GM18858 (cell line): ENCODE results near the gene VPREB3.
"Not testable (repeated sequence)": the region's sequence is repeated elsewhere in the genome, so short reads cannot be mapped to it uniquely, and the experiment has no call there.

Experiments
- ATAC-seq: cut with Tn5 transposase; IDR thresholded peaks from one replicate; pipeline ENCODE4 v1.9.1; 2021; ENCODE audit not compliant: unreplicated experiment

Gene VPREB3

GRCh38 chr22:23744485-23744884 is 9.7 kb downstream of the VPREB3 start:
- ATAC-seq, result no peak

DNA sequence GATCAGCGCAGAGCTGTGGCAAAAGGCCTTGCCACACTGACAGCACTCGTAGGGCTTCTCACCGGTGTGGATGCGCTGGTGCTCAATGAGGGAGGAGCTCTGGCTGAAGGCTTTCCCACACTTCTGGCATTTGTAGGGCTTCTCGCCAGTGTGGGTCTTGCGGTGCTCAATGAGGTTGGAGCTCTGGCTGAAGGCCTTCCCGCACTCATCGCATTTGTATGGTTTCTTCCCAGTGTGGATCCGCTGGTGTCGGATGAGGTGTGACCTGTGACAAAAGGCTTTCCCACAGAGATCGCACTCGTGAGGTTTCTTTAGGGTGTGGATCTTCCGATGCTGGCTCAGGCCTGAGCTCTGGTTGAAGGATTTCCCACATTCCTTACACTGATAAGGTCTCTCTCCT is 10.2 kb downstream of the VPREB3 start:
- ATAC-seq, result no peak

GRCh38 chr22:23743303-23743705 is 10.9 kb downstream of the VPREB3 start:
- no peak for ATAC-seq

DNA sequence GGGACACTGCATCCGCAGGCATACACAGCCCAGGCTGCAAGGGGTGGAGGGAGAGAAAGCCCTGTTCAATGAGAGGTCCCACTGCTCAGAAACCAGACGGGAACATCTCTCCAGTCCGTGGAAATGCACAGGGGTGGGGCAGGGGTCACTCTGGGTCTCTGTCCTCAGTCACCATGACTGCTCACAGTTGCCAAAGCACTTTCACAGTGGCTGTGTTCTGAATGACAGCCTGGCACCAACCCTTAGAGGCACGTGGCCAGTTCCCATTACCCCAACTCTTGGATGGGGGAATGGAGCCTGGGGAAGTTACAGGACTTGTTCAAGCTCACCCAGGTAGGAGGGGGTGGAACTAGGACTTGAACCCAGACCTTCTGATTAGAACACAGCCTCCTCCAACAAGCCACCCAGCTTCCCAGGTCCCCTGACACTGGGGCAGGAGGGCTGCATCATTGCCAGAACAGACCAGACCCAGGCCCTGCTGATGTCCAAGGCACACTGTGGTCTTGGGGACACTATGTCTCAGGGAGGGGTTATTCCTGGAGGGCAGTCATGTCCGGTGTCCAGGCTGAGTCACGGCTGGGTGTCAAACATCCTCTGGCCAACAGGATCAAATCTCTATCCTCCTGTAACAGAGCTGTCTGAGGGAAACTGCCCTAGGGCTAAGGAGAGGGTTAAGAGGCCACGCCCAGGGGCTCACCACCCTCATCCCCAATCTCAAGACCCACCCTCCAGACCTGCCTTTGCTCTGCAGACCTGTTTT is 11.5 kb downstream of the VPREB3 start:
- ATAC-seq, result no peak

DNA sequence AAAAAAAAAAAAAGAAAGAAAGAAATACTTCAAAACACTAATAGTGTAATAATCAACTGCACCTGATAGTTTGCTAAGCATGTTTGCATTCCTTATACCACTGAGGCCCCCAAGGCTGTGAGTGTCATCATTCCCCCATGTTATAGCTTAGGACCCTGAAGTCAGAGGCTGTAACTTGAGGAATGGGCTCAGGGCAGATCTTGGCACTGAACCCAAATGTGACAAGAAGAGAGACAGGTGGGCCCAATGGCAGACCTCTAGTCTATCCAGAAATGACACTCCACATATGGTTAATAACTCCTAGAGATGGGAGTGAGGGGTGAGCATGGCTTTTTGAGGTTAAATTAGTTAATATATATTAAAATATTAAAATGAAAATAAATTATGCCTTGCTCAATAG is 16.5 kb downstream of the VPREB3 start:
- ATAC-seq, result no peak

DNA sequence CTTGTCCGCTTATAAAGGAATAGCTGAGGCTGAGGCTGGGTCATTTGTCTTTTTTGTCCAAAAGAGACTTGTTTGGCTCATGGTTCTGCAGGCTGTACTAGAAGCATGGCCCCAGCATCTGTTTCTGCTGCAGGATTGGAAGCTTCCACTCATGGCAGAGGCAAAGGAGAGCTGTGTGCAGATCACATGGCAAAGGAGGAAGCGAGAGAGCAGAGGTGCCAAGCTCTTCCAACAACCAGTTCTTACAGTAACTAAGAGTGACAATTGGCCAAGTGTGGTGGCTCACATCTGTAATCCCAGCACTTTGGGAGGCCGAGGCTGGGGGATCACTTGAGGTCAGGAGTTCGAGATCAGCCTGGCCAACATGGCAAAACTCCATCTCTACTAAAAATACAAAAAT is 26.1 kb downstream of the VPREB3 start:
- ATAC-seq, result not testable (repeated sequence)

GRCh38 chr22:23722724-23723123 is 31.5 kb downstream of the VPREB3 start:
- no peak for ATAC-seq

- ATAC-seq, result no peak
Measured at GRCh38 chr22:23722160-23722559, 32.1 kb downstream of the VPREB3 start.

- no peak for ATAC-seq
Measured at GRCh38 chr22:23720855-23721254, 33.4 kb downstream of the VPREB3 start.

- ATAC-seq, result no peak
Measured at GRCh38 chr22:23718371-23719165, 35.7 kb downstream of the VPREB3 start.

- no peak for ATAC-seq
Measured at GRCh38 chr22:23716811-23717801, 37.1 kb downstream of the VPREB3 start.

DNA sequence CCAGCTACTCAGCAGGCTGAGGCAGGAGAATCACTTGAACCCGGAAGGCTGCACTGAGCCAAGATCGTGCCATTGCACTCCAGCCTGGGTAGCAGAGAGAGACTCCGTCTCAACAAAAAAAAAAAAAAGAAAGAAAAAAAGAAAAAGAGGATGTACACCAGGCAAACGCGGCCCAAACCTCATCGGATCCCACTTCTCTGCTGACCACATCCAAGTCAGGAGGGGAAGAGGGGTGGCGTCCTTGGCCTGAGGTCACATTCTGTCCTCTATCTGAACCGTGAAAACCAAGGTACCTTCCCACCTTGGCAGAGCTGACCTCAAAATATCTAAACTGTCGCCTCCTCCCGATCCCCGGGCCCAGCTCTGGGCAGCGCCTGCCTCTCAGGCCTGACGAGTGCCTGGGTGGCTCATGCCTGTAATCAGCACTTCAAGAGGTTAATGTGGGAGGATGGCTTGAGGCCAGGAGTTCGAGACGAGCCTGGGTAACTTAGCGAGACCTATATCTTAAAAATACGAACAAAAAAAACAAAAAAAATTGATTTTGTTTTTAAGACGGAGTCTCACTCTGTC is 38.3 kb downstream of the VPREB3 start:
- no peak for ATAC-seq

DNA sequence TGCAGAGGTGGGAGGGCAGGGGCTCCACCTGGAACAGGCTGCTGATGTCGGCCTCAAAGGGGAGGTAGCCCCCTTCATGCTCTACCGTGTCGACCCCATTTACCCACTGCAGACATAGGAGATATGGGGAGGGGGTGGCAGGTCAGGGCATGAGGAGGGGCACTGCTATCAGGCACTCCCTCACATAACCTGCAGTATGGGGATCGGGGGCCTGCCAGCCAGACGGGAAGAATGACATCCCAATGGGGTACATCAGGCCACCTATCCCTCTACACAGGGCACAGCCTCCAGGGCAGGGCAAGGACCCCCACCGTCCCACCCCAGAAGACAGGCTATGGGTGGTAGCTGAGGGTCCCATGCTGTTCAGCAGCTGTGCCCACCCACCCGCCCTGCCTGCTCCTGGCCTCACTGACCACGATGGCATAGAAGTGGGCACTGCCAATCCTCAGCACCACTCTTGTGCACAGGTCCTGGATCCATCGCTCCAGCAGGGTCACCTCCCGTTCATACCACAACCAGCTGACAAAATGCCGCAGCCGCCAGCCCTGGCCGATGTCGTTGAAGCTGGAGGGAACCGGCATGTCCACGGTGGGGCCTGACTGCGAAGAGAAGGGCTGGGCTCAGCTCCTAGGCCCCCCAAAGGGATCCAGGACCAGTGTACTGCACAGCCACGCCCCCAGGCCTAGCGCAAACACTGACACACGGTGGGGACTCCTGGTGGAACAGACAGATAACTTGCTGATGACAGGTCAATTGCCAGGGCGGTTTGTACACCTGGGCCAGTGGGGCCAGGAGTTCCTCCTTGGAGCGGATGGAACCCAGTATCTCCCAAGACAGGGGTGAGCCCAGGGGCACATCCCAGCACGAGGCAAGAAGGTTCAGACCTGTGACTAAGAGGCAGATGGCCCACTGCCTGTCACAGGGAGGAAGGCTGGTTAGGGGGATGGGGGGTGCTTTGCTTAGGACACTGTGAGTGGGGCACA is 39.3 kb downstream of the VPREB3 start:
- no peak for ATAC-seq

DNA sequence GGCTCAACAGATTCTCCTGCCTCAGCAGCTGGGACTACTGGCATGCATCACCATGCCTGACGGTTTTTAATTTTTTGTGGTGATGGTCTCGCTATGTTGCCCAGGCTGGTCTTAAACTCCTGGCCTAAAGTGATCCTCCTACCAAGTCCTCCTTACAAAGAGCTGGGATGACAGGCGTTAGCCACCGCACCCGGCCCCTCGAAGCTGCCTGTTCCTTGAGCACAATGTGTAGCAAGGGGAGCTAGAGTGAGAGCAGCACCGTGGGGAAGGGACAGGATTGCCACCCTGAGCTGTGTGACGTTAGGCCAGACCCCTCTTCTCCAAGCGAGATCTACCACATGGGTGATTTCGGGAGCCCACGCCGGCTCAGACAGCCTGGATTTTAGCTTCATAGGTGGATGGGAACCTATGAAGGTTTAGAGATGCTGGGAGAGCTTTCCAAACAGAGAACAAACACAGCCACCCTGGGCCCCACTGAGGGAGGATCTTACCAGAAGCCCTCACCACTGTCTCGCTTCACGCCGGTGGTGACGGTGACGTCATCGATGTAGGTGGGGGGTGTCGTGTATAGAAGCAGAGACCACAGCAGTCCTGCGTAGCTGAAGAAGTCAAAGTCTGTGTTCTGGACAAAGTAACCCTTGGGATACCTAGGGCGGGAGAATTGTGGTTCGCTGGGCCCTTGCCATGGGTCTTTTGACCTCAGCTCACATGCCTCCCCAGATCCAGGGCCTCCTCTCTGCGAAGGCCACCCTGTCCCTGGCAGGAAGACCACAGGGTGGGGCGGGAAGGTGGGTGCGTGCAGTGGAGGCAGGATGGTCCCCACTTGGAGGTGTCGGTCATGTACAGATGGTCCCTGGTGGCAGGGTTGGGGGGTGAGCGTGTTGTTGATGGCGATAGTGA is 40.3 kb downstream of the VPREB3 start:
- no peak for ATAC-seq

- no peak for ATAC-seq
Measured at GRCh38 chr22:23712256-23712655, 42.0 kb downstream of the VPREB3 start.

DNA sequence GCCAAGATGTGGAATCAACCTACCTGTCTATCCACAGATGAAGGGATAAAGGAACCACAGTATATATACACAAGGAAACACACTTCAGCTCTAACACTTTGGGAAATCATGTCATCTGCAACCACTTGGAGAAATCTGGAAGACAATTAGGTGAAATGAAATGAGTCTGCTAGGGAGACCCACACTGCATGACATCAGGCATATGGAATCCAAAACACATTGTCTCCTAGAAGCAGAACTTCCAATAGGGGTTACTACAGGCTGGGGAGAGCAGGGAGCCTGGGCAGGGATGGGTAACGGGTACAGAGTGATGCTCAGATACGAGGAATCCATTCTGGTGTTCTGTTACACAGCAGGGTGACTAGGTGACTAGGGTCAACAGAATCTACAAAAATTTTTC is 45.1 kb downstream of the VPREB3 start:
- ATAC-seq, result no peak

GRCh38 chr22:23708270-23708669 is 46.0 kb downstream of the VPREB3 start:
- no peak for ATAC-seq

- ATAC-seq, result no peak
Measured at GRCh38 chr22:23705358-23705757, 48.9 kb downstream of the VPREB3 start.

- no peak for ATAC-seq
Measured at GRCh38 chr22:23704829-23705228, 49.4 kb downstream of the VPREB3 start.
